Neuronal stem cell (in vitro differentiated cells): ENCODE results near the gene HSPB8.
A peak's percentile ranks its signal among the peaks of the same experiment; 100 is the strongest.

Experiments used
- DNase-seq: peaks from one replicate; pipeline ENCODE4 v3.0.0-alpha.2; 2013; ENCODE audit warnings: low spot score
- H2AFZ ChIP-seq: one replicate; pipeline ENCODE4 v1.6.1; 2013; ENCODE audit warnings: mild to moderate bottlenecking, low read length, inconsistent platforms
- H2AK5ac ChIP-seq: 2 replicates; pipeline ENCODE4 v1.6.1; 2013; ENCODE audit warnings: low read depth, mild to moderate bottlenecking, inconsistent platforms, low read length, moderate library complexity, mixed read lengths
- H2BK120ac ChIP-seq: 2 replicates; pipeline ENCODE4 v1.6.1; 2013; ENCODE audit warnings: low read depth, mild to moderate bottlenecking, inconsistent platforms, low read length, moderate library complexity, mixed read lengths
- H2BK12ac ChIP-seq: one replicate; pipeline ENCODE4 v1.6.1; 2013; ENCODE audit warnings: low read length, inconsistent platforms
- H2BK15ac ChIP-seq: 2 replicates; pipeline ENCODE4 v1.6.1; 2013; ENCODE audit warnings: mild to moderate bottlenecking, low read length, inconsistent platforms, mixed read lengths
- H2BK5ac ChIP-seq: one replicate; pipeline ENCODE4 v1.6.1; 2013; ENCODE audit warnings: inconsistent platforms, mild to moderate bottlenecking, low read length, moderate library complexity
- H3K14ac ChIP-seq: one replicate; pipeline ENCODE4 v1.6.1; 2013; ENCODE audit warnings: low read length, inconsistent platforms
- H3K18ac ChIP-seq: 2 replicates; pipeline ENCODE4 v1.6.1; 2013; ENCODE audit warnings: low read length, inconsistent platforms
- H3K23ac ChIP-seq: 2 replicates; pipeline ENCODE4 v1.6.1; 2013; ENCODE audit warnings: low read depth, mild to moderate bottlenecking, mixed read lengths, low read length, inconsistent platforms; ENCODE audit not compliant: poor library complexity
- H3K27ac ChIP-seq: replicated peaks from 3 replicates; pipeline ENCODE4 v1.5.1; 2013; ENCODE audit warnings: low read length, inconsistent platforms
- H3K27me3 ChIP-seq, 3 experiments: 2 replicates each; pipeline ENCODE4 v1.6.1; 2013; ENCODE audit warnings: low read length in 3 of 3, mild to moderate bottlenecking in 2 of 3, inconsistent platforms in 1 of 3, low read depth in 1 of 3, mixed read lengths in 1 of 3, moderate library complexity in 1 of 3; ENCODE audit not compliant: control insufficient read depth in 3 of 3, insufficient read depth in 3 of 3
- H3K36me3 ChIP-seq, 2 donors: replicated peaks in 1 of 2; 2 replicates each; pipeline ENCODE4 v1.6.1; 2013; ENCODE audit warnings: low read length in 2 of 2; ENCODE audit not compliant: control insufficient read depth in 2 of 2, insufficient read depth in 2 of 2
- H3K4ac ChIP-seq: 2 replicates; pipeline ENCODE4 v1.6.1; 2013; ENCODE audit warnings: inconsistent platforms, mild to moderate bottlenecking, low read length, moderate library complexity
- H3K4me1 ChIP-seq, 2 donors: 1 replicate in 1 of 2; 2 replicates in 1 of 2; pipeline ENCODE4 v1.6.1; 2013; ENCODE audit warnings: low read length in 2 of 2, low read depth in 1 of 2; ENCODE audit not compliant: control insufficient read depth in 2 of 2, insufficient read depth in 1 of 2
- H3K4me2 ChIP-seq: one replicate; pipeline ENCODE4 v1.6.1; 2013; ENCODE audit warnings: mild to moderate bottlenecking, low read length, inconsistent platforms; ENCODE audit not compliant: insufficient read depth, poor library complexity, severe bottlenecking
- H3K4me3 ChIP-seq, 2 donors: 2 replicates each; pipeline ENCODE4 v1.5.1; 2013; ENCODE audit warnings: low read length in 2 of 2, mild to moderate bottlenecking in 2 of 2, inconsistent platforms in 1 of 2, moderate library complexity in 1 of 2
- H3K79me1 ChIP-seq: one replicate; pipeline ENCODE4 v1.6.1; 2013; ENCODE audit warnings: low read depth, mild to moderate bottlenecking, inconsistent platforms, low read length, moderate library complexity
- H3K9ac ChIP-seq: one replicate; pipeline ENCODE4 v1.6.1; 2013; ENCODE audit warnings: mild to moderate bottlenecking, low read depth, low read length, inconsistent platforms; ENCODE audit not compliant: poor library complexity
- H3K9me3 ChIP-seq, 2 donors: replicated peaks in 1 of 2; 2 replicates each; pipeline versions ENCODE3 to v1.6.1; 2013; ENCODE audit warnings: low read length in 2 of 2, mild to moderate bottlenecking in 2 of 2, inconsistent platforms in 1 of 2, low read depth in 1 of 2, mixed read lengths in 1 of 2, moderate library complexity in 1 of 2; ENCODE audit not compliant: control insufficient read depth in 2 of 2, insufficient read depth in 1 of 2
- H4K8ac ChIP-seq: one replicate; pipeline ENCODE4 v1.6.1; 2013; ENCODE audit warnings: low read depth, mild to moderate bottlenecking, inconsistent platforms, low read length, moderate library complexity
- H4K91ac ChIP-seq: one replicate; pipeline ENCODE4 v1.6.1; 2013; ENCODE audit warnings: low read length, low read depth, mild to moderate bottlenecking, inconsistent platforms; ENCODE audit not compliant: poor library complexity
- WGBS, 2 donors: extraction: QIAGEN DNeasy Blood & Tissue Kit; methylation state at CpG; one replicate each; pipeline ENCODE4 v1.1.7; 2013; ENCODE audit warnings: missing lambda C conversion rate in 2 of 2, mixed read lengths in 1 of 2; ENCODE audit not compliant: insufficient read length in 2 of 2, insufficient replicate concordance in 1 of 2; ENCODE audit errors: extremely low coverage in 2 of 2; 5-methylcytosine and 5-hydroxymethylcytosine counted together

HSPB8 gene

DNA sequence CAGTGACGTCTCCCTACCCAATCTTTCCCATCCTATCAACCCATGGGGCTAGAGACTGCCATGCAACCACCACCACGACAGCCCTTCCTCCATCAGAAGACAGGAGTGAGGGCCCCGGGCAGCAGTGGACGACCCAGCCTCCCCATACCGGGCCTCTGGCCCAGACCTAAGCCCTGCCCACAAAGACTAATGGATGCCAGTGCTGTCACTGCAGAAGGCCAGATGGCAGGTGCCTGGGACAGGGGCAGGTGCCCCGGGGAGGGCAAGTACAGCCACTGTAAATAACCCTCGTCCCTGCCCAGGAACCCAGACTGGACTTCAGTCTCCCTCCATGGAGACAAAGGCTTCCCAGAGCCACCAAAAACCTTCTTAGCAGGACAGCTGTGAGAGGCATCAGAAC, 20.3 kb upstream of the HSPB8 start:
- H2BK120ac ChIP-seq, result no peak overlapping the region
- no CpG with 5 or more reads among the region's 7 CpGs for WGBS, 2 donors

DNA sequence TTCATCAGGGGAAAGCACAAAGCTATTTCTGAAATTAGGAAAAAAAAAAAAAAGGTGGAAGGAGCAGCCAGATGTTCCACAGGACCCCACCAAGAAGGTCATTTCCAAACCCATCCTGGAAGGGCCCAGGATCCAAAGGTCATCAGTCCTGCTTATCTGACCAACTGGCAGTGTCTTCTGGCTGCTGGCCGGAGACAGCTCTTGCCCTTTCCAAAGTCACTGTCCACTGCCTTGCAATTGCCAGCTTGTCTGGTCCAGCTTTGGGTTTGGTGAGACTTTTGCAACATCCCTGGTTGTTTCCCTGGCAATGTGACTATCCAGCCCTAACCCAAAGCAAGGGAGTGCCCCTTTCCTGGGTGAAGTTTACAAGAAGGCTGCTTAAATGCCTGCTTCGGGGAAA, 18.9 kb upstream of the HSPB8 start:
- no CpG with 5 or more reads among the region's 2 CpGs for WGBS, 2 donors
- DNase-seq, result no peak
- no peak overlapping the region for H4K8ac ChIP-seq

More for the DNA sequence above, 20.3 kb upstream of the HSPB8 start:
- H3K4me1 ChIP-seq, result peaks cover 0 to 7% of the 10 kb centered on the region in 2 donors
- H2AK5ac ChIP-seq, result peak overlapping the region; percentile 58
- no peak overlapping the region for H3K9ac ChIP-seq
- H3K9me3 ChIP-seq, result no peaks in the 10 kb centered on the region
- H4K91ac ChIP-seq, result no peak overlapping the region
- no peaks in the 10 kb centered on the region for H3K36me3 ChIP-seq
- H3K23ac ChIP-seq, result no peak overlapping the region
- H3K18ac ChIP-seq, result peak overlapping the region; percentile 42
- no peak overlapping the region for H3K27ac ChIP-seq
- H2AFZ ChIP-seq, result no peak overlapping the region
- H3K4ac ChIP-seq, result no peak overlapping the region
- no peaks in the 10 kb centered on the region for H3K27me3 ChIP-seq
- no peak overlapping the region for H2BK12ac ChIP-seq
- H2BK15ac ChIP-seq, result no peak overlapping the region
- DNase-seq, result no peak
- H2BK5ac ChIP-seq, result no peak overlapping the region
- no peak overlapping the region for H3K4me3 ChIP-seq
- no peak overlapping the region for H3K14ac ChIP-seq
- H3K4me2 ChIP-seq, result no peak overlapping the region
- H4K8ac ChIP-seq, result no peak overlapping the region
- no peaks in the 10 kb centered on the region for H3K79me1 ChIP-seq

DNA sequence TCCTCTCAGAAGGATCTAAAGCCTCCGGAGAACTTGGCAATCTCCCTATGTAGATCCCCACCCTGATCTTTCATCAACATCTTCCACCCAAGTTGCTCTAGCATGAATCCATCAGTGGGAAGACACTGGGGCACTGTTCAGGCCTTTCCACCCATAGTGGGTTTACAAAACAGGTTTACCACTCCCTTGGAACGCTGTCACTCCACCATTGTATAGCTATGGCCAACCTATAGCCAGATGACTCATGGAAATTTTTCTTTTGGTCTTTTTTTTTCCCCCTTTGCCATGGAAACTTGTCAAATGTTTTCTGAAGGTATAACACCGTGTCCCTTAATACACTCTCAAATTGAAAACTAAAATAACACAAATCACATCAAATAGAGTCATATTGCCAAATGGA, 10.8 kb upstream of the HSPB8 start:
- no peak overlapping the region for H3K4me3 ChIP-seq
- H4K8ac ChIP-seq, result no peak overlapping the region
- no CpG with 5 or more reads among the region's 3 CpGs for WGBS, 2 donors
- no peaks in the 10 kb centered on the region for H3K79me1 ChIP-seq
- H3K27me3 ChIP-seq, result no peaks in the 10 kb centered on the region
- no peak overlapping the region for H3K18ac ChIP-seq
- H3K23ac ChIP-seq, result no peak overlapping the region
- H3K27ac ChIP-seq, result no peak overlapping the region
- H2AFZ ChIP-seq, result no peak overlapping the region
- no peak overlapping the region for H4K91ac ChIP-seq
- no peaks in the 10 kb centered on the region for H3K9me3 ChIP-seq
- no peak overlapping the region for H3K4ac ChIP-seq
- no peak overlapping the region for H3K9ac ChIP-seq
- H2BK15ac ChIP-seq, result no peak overlapping the region
- no peak overlapping the region for H2BK120ac ChIP-seq
- no peaks in the 10 kb centered on the region for H3K36me3 ChIP-seq
- peaks cover 0 to under 1% of the 10 kb centered on the region in 2 donors for H3K4me1 ChIP-seq
- H2BK12ac ChIP-seq, result no peak overlapping the region
- no peak overlapping the region for H3K14ac ChIP-seq
- H2BK5ac ChIP-seq, result no peak overlapping the region
- no peak overlapping the region for H2AK5ac ChIP-seq
- no peak overlapping the region for H3K4me2 ChIP-seq
- DNase-seq, result no peak

More for the DNA sequence above, 18.9 kb upstream of the HSPB8 start:
- Histone ChIP-seq H3K79me1 (no peaks in the 10 kb centered on the region), H3K4ac (no peak overlapping the region), H2BK5ac (no peak overlapping the region), H2AFZ (no peak overlapping the region), H3K4me3 (no peak overlapping the region), H3K27ac (no peak overlapping the region), H3K18ac (no peak overlapping the region), H3K36me3 (no peaks in the 10 kb centered on the region), H3K23ac (no peak overlapping the region), H2BK12ac (no peak overlapping the region), H3K9ac (no peak overlapping the region), H3K4me1 (peaks cover 0 to 2% of the 10 kb centered on the region in 2 donors), H2BK15ac (no peak overlapping the region), H3K14ac (no peak overlapping the region), H4K91ac (no peak overlapping the region), H3K9me3 (no peaks in the 10 kb centered on the region), H2BK120ac (no peak overlapping the region), H3K4me2 (no peak overlapping the region), H3K27me3 (no peaks in the 10 kb centered on the region), H2AK5ac (no peak overlapping the region)

DNA sequence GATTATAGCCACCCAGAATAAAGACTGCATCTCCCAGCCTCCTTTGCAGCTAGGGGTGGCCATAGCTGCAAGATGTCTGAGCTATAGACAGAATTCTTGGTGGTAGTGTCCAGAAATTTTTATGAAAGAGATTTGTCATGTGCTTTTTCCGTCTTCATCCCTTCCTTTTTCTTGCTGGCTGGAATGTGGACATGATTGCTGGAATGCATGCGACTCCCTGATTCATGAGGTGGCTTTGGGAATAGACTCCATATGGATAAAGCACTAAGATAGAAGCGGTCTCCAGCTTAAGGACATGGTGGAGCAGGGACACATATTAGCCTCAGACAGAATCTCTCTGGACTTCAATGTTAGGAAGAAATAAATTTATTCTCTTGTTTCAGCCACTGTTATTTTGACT, 10.0 kb upstream of the HSPB8 start:
- Histone ChIP-seq H3K9ac (no peak overlapping the region), H2BK120ac (no peak overlapping the region), H3K79me1 (no peaks in the 10 kb centered on the region), H2BK12ac (no peak overlapping the region), H3K9me3 (no peaks in the 10 kb centered on the region), H2AFZ (no peak overlapping the region), H3K4ac (no peak overlapping the region), H3K4me2 (no peak overlapping the region), H3K27me3 (no peaks in the 10 kb centered on the region), H3K27ac (no peak overlapping the region), H3K4me3 (no peak overlapping the region), H4K8ac (no peak overlapping the region), H2AK5ac (no peak overlapping the region), H3K4me1 (peaks cover 0 to 5% of the 10 kb centered on the region in 2 donors), H3K36me3 (no peaks in the 10 kb centered on the region), H3K23ac (no peak overlapping the region), H2BK5ac (no peak overlapping the region), H3K18ac (no peak overlapping the region), H3K14ac (no peak overlapping the region), H2BK15ac (no peak overlapping the region), H4K91ac (no peak overlapping the region)
- no CpG with 5 or more reads among the region's 3 CpGs for WGBS, 2 donors
- DNase-seq, result no peak
